Measurements from ENCODE around the gene ENG.
"Not testable (repeated sequence)": the region's sequence is repeated elsewhere in the genome, so short reads cannot be mapped to it uniquely, and the experiment has no call there.

Gene ENG

DNA sequence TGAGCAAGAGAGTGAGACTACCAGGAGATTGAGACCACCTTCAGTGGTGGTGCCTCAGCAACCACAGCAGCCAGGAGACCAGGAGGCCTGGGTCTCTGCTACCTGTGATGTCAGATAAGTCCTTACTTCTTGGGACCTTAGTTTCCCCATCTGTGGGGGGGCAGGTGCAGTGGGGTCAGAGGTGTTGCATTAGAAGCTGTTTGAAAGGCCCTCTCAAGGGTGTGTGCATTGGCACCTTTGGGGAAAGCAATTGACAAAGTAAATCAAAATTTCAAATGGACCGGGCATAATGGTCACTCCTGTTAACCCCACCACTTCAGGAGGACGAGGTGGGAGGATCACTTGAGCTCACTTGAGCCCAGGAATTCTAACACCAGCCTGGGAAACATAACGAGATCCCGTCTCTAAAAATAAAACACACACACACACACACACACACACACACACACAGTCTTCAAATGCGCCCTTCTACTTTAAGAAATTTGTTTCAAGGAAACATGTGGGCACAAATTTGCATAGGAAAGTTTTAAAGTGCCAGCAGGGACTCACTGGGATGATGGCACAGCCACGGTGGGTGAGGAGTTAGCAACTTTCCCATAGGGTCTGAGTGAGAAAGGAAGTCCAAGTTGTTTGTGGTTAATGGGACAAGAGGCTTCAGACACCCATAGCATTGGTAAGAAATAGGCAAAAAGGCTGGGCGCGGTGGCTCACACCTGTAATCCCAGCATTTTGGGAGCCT, 24.4 kb upstream of the ENG start:
- no peak for DNase-seq (ENCODE audit: low spot score)

GRCh38 chr9:127878001-127878651, 23.7 kb upstream of the ENG start:
- DNase-seq (ENCODE audit: low spot score): no peak

DNA sequence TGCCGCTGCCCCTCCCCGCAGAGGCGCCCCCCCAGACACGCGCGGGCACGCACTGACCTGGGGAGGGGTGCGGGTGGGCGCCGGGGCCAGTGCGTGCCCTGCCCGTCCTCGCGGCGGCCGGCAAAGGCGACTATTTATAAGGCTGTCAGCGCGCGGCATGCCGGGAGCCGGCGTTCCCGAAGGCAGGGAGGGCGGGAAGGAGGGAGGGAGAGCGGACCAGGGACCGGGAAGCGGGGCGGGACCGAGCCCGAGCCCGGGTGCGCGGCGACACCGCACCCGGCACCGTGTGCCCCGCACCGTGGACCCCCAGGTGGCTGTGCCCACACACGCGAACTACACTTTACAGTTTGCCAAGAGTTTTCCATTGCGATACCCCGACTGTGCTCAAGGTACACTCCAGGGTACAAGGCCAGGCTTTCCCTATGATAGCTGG, 23.1 kb upstream of the ENG start, which contains the start of gene AK1:
Gene AK1 (minus strand): TSS at position 110 of the 433 bp plus-strand sequence. CDS start 3,058 bp downstream, outside the sequence.
- DNase-seq (ENCODE audit: low spot score): peak; percentile 77

- DNase-seq (ENCODE audit: low spot score): no peak
These were observed 22.5 kb upstream of the ENG start for GRCh38 chr9:127876764-127877562.

- DNase-seq (ENCODE audit: low spot score): no peak
These were observed 21.7 kb upstream of the ENG start for GRCh38 chr9:127876026-127876763.

DNA sequence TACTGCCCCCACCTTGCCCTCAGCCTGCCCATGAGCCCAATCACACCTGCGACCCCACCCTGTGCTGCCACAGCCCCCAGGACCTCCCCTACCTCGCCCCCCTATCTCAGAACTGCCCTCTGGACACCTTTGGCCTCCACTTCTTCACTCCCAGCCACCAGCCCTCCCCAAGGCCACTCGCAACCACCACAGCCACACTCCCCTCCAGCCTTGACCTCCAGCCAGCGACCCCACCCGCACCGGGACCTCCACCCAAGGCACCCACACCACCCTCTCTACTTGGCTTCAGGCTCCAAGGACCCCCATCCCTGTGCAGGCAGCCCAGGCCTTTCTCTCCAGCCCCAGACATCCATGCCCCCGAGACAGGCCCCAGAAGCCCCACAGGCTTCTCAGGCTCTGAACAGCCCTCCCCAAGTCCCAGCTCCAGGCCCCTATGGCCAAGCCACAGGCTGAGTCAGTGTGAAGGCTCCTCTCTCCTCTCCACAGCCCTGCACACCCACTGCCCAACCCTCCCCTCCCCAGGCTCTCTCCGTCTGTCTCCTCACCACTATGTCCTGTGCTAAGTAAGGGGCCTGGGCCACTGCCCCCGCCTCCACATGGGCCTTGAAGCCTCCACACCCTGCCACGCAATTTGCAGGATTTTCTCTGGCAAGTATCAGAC, 21.0 kb upstream of the ENG start:
- no peak for DNase-seq (ENCODE audit: low spot score)

- no peak for DNase-seq (ENCODE audit: low spot score)
These were observed 20.1 kb upstream of the ENG start for GRCh38 chr9:127874301-127875221.

DNA sequence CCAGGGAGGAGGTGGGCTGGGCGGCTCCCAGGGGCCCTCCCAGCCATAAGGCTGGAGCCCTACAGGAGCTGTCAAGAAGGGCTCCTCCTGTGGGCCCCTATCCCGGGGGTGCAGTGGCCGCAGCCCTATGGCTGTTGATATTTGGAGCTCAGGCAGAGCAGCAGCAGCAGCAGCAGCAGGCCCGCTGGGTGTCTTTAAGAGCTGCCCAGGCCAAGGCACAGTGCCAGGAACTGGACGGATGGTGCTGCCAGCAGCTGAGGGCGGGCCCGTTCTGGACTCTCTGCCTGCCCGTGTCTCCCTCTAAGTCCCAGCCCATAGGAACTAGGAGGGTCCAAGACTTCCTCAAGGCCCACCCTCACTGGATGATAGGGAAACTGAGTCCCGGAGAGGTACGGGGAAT, 19.4 kb upstream of the ENG start:
- peak; percentile 81 for DNase-seq (ENCODE audit: low spot score)

GRCh38 chr9:127873223-127873691, 18.8 kb upstream of the ENG start:
- DNase-seq (ENCODE audit: low spot score): peak; percentile 59

DNA sequence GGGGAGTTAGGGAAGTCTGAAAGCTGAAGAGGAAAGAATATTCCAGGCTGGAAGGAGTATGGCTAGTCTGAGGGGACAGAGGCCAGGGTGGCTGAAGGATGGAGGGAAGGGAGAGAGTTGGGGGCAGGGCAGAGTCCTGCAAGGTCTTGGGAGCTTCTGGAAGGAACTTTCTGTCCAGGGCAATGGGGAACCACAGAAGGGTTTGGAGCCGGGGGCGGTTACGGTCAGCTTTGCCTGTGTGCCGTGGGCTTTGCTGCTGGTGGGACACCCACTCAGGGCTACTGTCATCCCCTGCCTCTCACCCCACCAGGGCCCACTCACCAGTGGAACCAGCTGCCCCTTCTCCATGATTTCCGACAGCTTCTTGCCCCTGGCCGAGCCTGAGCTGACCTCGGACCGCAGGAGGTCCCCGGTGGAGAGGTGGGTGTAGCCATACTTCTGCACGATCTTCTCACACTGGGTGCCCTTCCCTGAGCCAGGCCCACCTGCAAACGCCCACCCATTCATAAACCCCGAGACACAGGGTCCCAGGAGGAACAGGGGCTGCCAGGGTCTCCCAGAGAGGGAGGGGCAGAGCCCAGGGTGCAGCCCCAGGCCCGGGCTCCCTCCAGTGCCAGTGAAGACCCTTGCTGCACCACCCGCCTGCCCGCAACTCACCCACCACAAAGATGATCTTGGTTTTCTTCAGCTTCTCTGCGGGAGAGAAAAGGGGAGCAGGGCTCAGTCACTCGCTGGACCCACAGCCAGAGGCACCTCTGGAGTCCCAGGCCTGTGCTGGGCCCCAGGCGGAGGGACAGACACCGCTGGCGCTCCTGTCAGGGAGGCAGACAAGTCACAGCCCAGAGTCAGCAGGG, 18.1 kb upstream of the ENG start:
- no peak for DNase-seq (ENCODE audit: low spot score)

GRCh38 chr9:127871531-127871930, 17.1 kb upstream of the ENG start:
- DNase-seq (ENCODE audit: low spot score): no peak

DNA sequence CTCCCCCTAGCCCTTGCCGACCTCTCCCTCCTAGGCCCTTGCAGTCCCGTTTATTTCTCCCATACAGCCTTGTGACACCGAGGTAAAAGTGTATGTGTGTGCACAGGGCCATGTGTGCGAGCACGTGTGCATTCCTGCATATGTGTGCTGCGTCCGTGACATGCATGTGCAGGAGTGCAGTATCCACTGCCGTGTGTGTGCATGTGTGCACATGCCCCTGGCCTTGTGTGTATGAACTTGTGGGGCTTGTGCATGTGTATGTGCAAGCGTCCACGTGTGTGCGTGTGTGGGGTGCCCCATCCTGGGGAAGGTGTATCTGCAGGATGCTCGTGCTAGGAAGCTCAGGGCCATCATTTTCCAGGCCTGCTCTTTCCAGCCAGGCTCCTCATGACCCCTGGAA, 16.4 kb upstream of the ENG start:
- DNase-seq (ENCODE audit: low spot score): no peak

DNA sequence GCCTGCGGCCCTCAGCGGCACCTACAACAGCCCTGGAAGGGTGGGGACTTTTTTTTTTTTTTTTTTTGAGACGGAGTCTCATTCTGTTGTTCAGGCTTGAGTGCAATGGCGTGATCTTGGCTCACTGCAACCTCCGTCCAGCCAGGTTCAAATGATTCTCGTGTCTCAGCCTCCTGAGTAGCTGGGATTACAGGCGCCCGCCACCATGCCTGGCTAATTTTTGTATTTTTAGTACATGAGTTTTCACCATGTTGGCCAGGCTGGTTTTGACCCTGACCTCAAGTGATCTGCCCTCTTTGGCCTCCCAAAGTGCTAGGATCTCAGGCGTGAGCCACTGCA, 15.7 kb upstream of the ENG start:
- not testable (repeated sequence) for DNase-seq (ENCODE audit: low spot score)

- peak; percentile 48 for DNase-seq (ENCODE audit: low spot score)
These were observed 15.1 kb upstream of the ENG start for GRCh38 chr9:127869310-127870152.

DNA sequence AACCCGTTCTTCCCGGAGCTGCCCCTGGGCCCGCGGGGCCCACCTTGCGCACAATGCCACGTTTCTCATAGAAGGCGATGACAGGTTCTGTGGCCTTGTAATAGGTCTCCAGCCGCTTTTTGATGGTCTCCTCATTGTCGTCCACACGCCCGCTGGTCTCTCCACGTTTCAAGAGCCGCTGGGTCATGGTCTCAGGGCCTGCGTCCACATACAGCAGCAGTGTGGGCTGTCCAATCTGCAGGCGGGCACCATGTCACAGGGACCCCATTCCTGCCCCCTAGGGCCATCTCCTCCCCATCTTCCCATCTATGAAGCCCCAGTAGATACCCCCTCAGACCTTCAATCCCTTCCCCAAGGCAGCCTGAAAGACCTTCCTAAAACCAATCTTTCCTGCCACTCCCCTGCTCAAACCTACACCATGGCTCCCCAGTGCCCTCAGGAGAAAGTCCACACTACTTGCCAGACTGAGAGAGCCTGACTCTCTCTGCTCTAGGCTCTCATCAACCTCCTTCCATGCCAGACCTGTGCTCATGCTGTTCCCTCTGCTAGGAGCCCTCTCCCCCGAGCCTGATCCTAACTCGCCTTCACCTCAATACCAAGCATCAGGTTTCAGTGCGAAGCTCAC, 13.9 kb upstream of the ENG start:
- DNase-seq (ENCODE audit: low spot score): no peak

- DNase-seq (ENCODE audit: low spot score): no peak
These were observed 13.2 kb upstream of the ENG start for GRCh38 chr9:127867356-127868277.

GRCh38 chr9:127866535-127866934, 12.1 kb upstream of the ENG start:
- no peak for DNase-seq (ENCODE audit: low spot score)

Measured in putamen (tissue), 1 donor.